Testis (tissue), 3 donors: ENCODE data around the gene PDE4B. TPM values are rescaled to one million over a fixed set of nuclear protein-coding genes. Genes with fewer than 3 reads are reported as not detected.

Experiments
- DNase-seq: peaks from one replicate; pipeline ENCODE4 v3.0.0-alpha.2; 2019
- H3K27ac ChIP-seq, 2 donors: fragments of 200-600 bp; sonication (generic); one replicate each; pipeline ENCODE4 v1.5.1; 2019
- H3K27me3 ChIP-seq: fragments of 200-600 bp; sonication (generic); one replicate; pipeline ENCODE4 v1.5.1; 2019
- H3K36me3 ChIP-seq: fragments of 200-600 bp; sonication (generic); one replicate; pipeline ENCODE4 v1.5.1; 2017; ENCODE audit warnings: low read depth; ENCODE audit errors: missing control alignments
- H3K4me1 ChIP-seq: fragments of 200-600 bp; sonication (generic); one replicate; pipeline ENCODE4 v1.5.1; 2019
- H3K4me3 ChIP-seq, 2 donors: fragments of 200-600 bp; sonication (generic); one replicate each; pipeline ENCODE4 v1.5.1; 2017 to 2019
- H3K9me3 ChIP-seq: fragments of 200-600 bp; sonication (generic); one replicate; pipeline ENCODE4 v1.5.1; 2017
- CTCF ChIP-seq, 3 experiments: fragments of 450-650 bp in 2 of 3; fragments of 200-600 bp in 1 of 3; sonication (generic) in 1 of 3; IDR thresholded peaks; one replicate each; pipeline ENCODE4 v1.5.1; 2016 to 2019; ENCODE audit warnings: antibody characterized with exemption in 3 of 3, mild to moderate bottlenecking in 2 of 3, moderate library complexity in 1 of 3
- POLR2A ChIP-seq: fragments of 450-650 bp; IDR thresholded peaks from one replicate; pipeline ENCODE4 v1.6.1; 2017; ENCODE audit warnings: antibody characterized with exemption, mild to moderate bottlenecking, moderate library complexity
- WGBS, 2 donors: methylation state at CpG; one replicate each; pipeline ENCODE4 v1.1.5; 2018; 5-methylcytosine and 5-hydroxymethylcytosine counted together
- intact Hi-C: fragments of 100-400 bp; cut with DNase I; formaldehyde crosslinking; loops from one replicate; pipeline ENCODE4 v1.15.1; 2023; ENCODE audit warnings: low total_unique reads
- polyA plus RNA-seq: library from polyadenylated mRNA; stranded (reverse); fragments of 350-450 nt; fragmentation: Illumina TruSeq; extraction: RNeasy Lipid Tissue Mini Kit (QIAGEN cat#74804); gene quantifications from one replicate; pipeline ENCODE4 v1.2.3, GENCODE V29; 2014; ENCODE audit warnings: low read depth, low replicate concordance; ENCODE audit not compliant: insufficient read depth
- total RNA-seq, 2 donors: library from RNA; depleted of rRNA; stranded (reverse); fragments of >200 nt; gene quantifications; one replicate each; pipeline ENCODE4 v1.2.3, GENCODE V29; 2016

PDE4B gene
- total and polyA plus RNA-seq, 3 donors from 2014 or later = 11.5 to 16.1 (median 12.4) TPM

- no peak overlapping the region for H3K27ac ChIP-seq
Measured at GRCh38 chr1:66370462-66370971, 577.8 kb downstream of the PDE4B start.

GRCh38 chr1:66371233-66372005 lies 578.7 kb downstream of the PDE4B start:
- Histone ChIP-seq H3K27me3 (no peaks in the 10 kb centered on the region), H3K4me1 (peaks cover 16% of the 10 kb centered on the region), H3K27ac (peak overlapping the region in 1 of 2 donors; percentile 16), H3K9me3 (no peaks in the 10 kb centered on the region), H3K36me3 (no peaks in the 10 kb centered on the region), H3K4me3 (no peak overlapping the region)
- intact Hi-C loops = no loop called here
- TF ChIP-seq POLR2A = no peak
- no peak for TF ChIP-seq CTCF (IDR thresholded peaks at IDR 0.05)
- no peak for DNase-seq
- WGBS, 2 donors = 71% methylated on average over 7 of the region's 7 CpGs

More at GRCh38 chr1:66370462-66370971, 577.8 kb downstream of the PDE4B start:
- Histone ChIP-seq H3K4me1 (peaks cover 21% of the 10 kb centered on the region), H3K36me3 (no peaks in the 10 kb centered on the region), H3K9me3 (no peaks in the 10 kb centered on the region), H3K4me3 (no peak overlapping the region), H3K27me3 (no peaks in the 10 kb centered on the region)
- DNase-seq = no peak
- 88 to 89% methylated on average over 4 of the region's 4 CpGs for WGBS, 2 donors
- intact Hi-C loops = no loop called here
- no peak for TF ChIP-seq POLR2A
- TF ChIP-seq CTCF (IDR thresholded peaks at IDR 0.05) = no peak

GRCh38 chr1:66372522-66373101 lies 579.9 kb downstream of the PDE4B start:
- Histone ChIP-seq H3K27ac (peak overlapping the region in 1 of 2 donors; percentile 48), H3K9me3 (no peaks in the 10 kb centered on the region)

GRCh38 chr1:66373157-66373591 lies 580.5 kb downstream of the PDE4B start:
- Histone ChIP-seq H3K4me3 (no peak overlapping the region), H3K27me3 (no peaks in the 10 kb centered on the region), H3K27ac (peak overlapping the region in 1 of 2 donors; percentile 48), H3K36me3 (no peaks in the 10 kb centered on the region), H3K4me1 (peaks cover 10% of the 10 kb centered on the region), H3K9me3 (no peaks in the 10 kb centered on the region)
- no peak for TF ChIP-seq POLR2A
- intact Hi-C loops = no loop called here
- WGBS, 2 donors = 78 to 81% methylated on average over 4 of the region's 4 CpGs
- no peak for DNase-seq

More at GRCh38 chr1:66372522-66373101, 579.9 kb downstream of the PDE4B start:
- Histone ChIP-seq H3K36me3 (no peaks in the 10 kb centered on the region), H3K27me3 (no peaks in the 10 kb centered on the region), H3K4me3 (no peak overlapping the region), H3K4me1 (peaks cover 10% of the 10 kb centered on the region)
- intact Hi-C loops = no loop called here
- DNase-seq = no peak
- 85 to 93% methylated on average over 6 of the region's 6 CpGs for WGBS, 2 donors
- TF ChIP-seq POLR2A (no peak), CTCF (IDR thresholded peaks at IDR 0.05) (no peak)

- 45 to 66% methylated on average over 2 of the region's 2 CpGs for WGBS, 2 donors
- Histone ChIP-seq H3K9me3 (no peaks in the 10 kb centered on the region), H3K36me3 (no peaks in the 10 kb centered on the region), H3K4me1 (peaks cover 10% of the 10 kb centered on the region), H3K27me3 (no peaks in the 10 kb centered on the region), H3K4me3 (no peak overlapping the region), H3K27ac (peak overlapping the region in 1 of 2 donors; percentile 48)
- intact Hi-C loops = no loop called here
- DNase-seq = no peak
- TF ChIP-seq POLR2A (no peak), CTCF (IDR thresholded peaks at IDR 0.05) (no peak)
Measured at GRCh38 chr1:66374148-66374547, 581.5 kb downstream of the PDE4B start.
